Ishikawa (cell line): ENCODE results near the gene SCFD2.

ENCODE experiments used
- RAD21 ChIP-seq: IDR thresholded peaks from 2 replicates; pipeline ENCODE4 v1.6.1; 2012; ENCODE audit warnings: low read depth
- TAF1 ChIP-seq: IDR thresholded peaks from 2 replicates; pipeline ENCODE4 v1.6.1; 2012; ENCODE audit warnings: low read depth, mild to moderate bottlenecking
- YY1 ChIP-seq: IDR thresholded peaks from 2 replicates; pipeline ENCODE4 v1.6.1; 2012; ENCODE audit warnings: low read depth
- TF ChIP-seq, protein P1 (sequence below): IDR thresholded peaks from 2 replicates; pipeline ENCODE4 v1.6.1; 2012

- TF ChIP-seq TAF1 (no peak), YY1 (no peak), RAD21 (no peak)
- TF ChIP-seq, protein P1, sequence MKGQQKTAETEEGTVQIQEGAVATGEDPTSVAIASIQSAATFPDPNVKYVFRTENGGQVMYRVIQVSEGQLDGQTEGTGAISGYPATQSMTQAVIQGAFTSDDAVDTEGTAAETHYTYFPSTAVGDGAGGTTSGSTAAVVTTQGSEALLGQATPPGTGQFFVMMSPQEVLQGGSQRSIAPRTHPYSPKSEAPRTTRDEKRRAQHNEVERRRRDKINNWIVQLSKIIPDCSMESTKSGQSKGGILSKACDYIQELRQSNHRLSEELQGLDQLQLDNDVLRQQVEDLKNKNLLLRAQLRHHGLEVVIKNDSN, result no peak
Observed at GRCh38 chr4:53123819-53124218, 242.0 kb downstream of the SCFD2 start.
